GF-D8 (cell line): ENCODE data around the gene ARAF.
"Not testable (repeated sequence)": the region's sequence is repeated elsewhere in the genome, so short reads cannot be mapped to it uniquely, and the experiment has no call there.

Experiments used
- DNase-seq: peaks from one replicate; lab custom pipeline; 2025; lab: John Stamatoyannopoulos, UW

ARAF gene

DNA sequence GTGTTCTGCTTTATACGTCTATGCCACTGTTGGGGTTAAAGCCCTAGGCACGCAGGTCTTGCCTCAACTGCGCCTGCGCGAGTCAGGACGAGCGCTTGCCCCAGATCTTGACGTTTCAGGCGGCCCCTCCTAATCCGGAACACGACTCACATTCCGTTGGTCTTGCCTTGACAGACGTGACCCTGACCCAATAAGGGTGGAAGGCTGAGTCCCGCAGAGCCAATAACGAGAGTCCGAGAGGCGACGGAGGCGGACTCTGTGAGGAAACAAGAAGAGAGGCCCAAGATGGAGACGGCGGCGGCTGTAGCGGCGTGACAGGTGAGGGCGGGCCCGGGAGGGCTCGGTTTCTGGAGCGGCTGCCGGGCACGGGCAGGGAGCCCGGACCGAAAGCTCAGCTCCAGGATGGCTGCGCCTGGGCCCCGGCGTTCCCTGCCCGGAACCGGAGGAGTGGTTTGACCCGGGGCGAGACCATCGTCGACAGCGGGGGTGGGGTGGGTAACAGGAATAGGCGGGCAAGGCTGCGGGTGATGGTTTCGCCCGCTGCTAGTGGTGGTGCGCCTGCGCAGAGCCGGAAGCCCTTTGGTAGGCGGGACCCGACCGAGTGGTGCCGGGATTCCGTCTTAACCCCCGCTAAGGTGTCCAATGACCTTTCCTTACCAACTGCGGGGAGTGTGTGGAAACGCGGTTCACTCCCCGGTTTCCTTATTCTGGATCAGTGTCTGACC, at the start of gene ARAF:
ARAF (plus strand) TSS at position 272 of the 725 bp plus-strand sequence. CDS start 1,763 bp downstream, outside the sequence.
- peak; percentile 93 for DNase-seq

DNA sequence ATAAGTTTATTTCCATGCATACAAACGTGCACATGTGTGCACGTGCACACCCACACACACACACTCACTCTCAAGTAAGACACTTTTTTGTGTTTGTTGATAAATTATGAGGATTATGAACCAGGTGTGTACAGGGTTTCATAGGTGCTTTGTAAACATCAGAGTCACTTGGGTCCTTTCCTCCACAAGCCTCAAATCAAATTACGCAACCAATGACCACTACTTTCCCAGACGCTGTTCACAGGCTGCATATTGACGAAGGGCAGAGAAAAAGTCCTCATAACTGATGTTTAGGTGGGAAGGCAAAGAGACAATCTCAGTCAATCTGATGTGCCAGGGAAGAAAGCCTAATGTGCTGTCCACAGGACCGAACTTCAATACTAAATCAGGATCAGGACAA, 48.6 kb upstream of the ARAF start:
- DNase-seq, result not testable (repeated sequence)

DNA sequence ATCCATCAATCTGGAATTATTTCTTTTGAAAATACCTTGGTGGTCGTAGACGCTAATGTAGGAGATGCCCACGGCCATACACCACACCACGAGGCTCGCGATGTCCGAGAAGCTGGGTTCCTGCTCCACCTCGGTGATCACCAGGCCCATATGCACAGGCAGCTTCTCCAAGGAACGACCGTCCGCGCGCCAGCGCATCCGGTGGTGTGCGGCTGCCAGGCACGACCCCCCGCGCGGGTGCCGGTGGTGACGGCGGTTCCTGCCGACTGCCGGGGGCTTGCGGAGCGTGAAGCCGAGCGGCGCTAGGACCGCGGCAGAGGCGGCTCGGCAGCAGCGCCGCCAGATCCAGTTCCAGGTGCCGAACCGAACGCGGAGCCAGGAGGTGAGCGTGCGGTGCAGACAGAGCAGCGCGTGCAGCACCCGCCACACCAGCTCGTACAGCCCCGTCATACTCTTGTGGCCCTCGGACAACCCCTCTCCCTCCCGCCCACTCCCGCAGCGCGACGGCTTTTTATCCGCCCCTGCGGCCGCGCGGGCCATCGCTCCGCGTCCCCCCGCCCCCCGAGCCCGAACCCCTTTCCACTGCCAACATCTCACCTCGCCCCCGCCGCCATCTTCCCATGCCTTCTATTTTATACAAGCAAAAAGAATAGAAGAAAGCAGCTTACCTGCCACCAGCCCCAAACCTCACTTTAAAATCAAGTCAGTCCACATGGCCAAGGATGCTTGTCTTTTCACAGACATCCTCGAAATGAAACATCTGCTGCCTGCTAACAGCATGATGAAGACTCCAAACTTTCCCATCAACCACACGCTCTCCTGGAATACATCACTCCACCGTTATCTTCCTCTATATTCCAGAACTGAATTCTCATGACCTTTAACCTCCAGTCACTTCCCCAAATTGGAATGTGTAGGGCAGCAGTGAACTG, 47.7 kb upstream of the ARAF start:
- not testable (repeated sequence) for DNase-seq

DNA sequence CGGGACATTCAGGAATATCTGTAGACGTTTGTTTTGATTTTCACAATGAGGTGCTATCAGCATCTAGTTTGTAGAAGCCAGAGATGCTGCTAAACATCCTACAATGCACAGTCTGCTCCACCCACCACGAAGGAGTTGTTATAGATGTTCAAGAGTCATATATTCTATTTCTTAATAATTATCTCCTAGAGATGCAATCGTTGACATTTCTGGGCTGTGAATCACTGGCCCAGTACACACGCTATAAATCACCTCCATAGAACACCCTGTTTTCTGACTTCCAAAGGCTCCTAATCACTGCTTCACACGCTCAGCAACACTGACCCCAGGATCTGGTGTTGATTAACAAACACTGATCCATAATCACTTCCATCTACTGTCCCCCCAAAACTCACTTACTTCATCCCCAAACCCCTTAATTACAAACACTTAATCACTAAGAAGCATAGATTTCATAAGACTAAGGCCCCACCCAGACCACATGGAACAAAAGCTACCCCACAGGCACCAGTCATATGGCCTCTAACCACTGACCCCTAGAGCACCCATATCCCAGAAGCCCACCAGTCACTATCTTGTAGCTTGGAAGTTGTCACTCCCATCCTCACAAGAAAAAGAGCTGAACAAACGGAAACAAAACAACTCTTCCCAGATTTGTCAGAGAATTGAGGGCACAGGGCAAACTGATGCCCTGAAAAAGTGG, 46.3 kb upstream of the ARAF start:
- no peak for DNase-seq

DNA sequence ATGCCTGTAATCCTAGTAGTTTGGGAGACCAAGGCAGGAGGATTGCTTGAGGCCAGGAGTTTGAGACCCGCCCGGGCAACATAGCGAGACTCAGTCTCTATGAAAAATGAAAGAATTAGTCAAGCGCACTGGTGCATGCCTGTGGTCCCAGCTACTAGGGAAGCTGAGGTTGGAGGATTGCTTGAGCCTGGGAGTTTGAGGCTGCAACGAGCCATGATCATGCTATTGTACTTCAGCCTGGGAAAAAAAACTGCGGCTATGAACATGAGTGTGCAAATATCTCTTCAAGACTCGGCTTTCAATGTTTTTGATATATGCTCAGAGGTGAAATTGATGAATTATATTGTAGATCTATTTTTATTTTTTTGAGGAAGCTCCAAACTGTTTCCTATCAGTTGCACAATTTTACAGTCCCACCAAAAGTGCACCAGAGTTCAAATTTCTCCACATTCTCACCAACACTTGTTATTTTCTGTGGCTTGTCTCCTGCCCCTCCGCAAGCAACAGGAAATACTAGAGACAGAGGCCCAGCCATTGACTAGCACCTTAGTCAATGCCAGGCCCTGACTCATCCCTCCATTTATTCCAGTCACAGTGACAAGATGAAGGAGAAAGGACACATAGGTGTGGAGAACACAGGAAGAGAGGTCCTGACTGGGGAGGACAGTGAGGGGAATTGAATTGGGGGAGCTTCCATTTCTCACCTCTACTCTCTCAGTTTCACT, 44.9 kb upstream of the ARAF start:
- DNase-seq, result no peak

DNA sequence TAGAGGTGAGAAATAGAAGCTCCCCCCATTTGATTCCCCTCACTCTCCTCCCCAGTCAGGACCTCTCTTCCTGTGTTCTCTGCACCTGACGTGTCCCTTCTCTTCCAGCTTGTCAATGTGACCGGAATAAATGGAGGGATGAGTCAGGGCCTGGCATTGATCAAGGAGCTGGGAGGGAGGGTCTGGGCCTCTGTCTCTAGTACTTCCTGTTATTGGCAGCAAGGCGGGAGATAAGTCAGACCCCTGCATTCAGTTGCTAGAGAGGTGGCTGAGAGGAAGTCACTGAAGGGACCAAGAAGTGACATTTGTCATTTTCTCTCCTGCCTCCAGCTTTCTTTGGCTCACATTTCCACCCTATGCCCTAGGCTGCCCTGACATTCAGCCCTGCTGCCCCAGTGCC, 42.9 kb upstream of the ARAF start:
- no peak for DNase-seq

DNA sequence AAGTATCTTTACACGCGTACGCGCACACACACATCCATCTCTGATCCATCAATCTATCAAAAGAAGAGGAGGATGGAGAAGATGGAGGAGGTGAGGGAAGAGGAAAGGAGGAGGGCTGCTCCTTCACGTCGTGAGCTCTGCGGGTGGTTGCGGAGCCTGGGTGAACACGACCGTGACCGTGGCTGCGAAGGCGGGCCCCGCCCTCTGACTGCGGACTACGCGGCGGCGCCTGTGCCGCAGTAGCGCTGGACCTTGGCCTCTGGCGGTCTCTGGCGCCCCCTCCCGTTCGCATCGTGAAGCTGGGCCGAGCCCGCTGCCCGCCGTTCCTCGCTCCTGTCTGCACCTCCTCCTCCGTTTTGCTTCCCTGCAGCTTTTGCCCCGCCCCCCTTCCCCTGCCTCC, 37.7 kb upstream of the ARAF start:
- DNase-seq, result peak; percentile 0

DNA sequence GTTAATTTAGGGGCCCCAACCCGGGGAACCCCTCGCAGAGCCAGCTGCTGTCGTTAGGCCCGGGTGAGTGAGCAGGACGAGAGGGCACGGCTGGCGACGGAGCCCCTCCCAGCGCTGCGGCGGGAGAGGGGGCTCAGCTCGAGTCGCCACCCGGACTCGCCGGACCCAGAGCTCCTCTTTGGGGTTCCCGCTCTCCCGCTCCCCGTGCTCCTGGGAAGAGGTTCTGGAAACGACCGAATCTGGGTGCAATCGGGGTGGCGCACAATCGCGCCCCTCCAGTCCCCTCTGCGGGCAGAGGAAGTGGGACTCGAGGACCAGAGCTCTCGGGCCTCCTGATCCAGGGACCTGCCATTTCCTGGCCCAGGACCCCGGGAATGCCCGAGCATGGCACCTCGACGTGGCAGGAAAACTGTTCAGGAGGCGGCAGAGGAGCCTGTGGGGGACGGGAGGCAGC, 37.3 kb upstream of the ARAF start:
- DNase-seq, result no peak

DNA sequence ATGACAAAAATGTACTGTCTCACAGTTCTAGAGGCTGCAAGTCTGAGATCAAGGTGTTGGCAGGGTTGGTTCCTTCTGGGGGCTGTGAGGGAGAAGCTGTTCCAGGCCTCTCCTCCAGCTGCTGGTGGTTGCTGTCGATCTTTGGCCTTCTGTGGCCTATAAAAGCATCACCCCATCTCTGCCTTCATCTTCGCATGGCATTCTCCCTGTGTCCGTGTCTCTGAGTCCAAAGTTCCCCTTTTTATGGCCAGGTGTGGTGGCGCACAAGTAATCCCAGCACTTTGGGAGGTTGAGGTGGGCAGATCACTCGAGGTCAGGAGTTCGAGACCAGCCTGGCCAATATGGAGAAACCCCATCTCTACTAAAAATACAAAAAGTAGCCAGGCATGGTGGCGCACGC, 31.5 kb upstream of the ARAF start:
- no peak for DNase-seq

DNA sequence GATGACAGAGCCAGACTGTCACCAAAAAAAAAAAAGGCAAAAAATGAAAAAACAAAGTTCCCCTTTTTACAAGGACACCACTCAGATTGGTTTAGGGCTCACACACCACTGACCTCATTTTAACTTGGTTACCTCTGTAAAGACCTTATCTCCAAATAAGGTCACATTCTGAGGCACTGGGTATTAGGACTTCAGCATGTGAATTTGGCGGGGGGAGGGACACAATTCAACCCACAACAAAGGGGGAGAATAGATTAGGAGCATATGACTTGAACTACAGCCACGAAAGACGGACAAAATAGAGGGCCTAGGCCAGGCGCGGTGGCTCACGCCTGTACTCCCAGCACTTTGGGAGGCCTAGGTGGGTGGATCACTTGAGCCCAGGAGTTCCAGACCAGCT, 31.0 kb upstream of the ARAF start:
- DNase-seq, result no peak

DNA sequence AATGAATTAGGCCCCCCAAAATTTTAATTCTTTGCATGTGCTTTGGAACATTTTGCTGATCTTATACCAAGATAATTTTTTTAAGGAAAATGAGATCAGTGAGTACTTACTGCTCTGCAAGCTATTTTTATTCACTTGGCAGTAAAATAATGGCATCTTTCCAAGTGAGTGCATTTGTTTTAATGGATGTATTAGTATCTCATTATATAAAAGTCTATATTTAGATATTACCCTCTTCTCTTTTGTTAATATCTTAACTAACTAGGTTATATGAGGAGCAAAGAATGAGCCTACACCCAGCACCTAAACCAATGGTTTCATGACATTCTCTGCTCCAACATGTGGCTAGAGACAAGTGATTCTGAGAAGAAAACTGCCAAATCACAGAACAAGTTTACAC, 21.1 kb upstream of the ARAF start:
- DNase-seq, result no peak

DNA sequence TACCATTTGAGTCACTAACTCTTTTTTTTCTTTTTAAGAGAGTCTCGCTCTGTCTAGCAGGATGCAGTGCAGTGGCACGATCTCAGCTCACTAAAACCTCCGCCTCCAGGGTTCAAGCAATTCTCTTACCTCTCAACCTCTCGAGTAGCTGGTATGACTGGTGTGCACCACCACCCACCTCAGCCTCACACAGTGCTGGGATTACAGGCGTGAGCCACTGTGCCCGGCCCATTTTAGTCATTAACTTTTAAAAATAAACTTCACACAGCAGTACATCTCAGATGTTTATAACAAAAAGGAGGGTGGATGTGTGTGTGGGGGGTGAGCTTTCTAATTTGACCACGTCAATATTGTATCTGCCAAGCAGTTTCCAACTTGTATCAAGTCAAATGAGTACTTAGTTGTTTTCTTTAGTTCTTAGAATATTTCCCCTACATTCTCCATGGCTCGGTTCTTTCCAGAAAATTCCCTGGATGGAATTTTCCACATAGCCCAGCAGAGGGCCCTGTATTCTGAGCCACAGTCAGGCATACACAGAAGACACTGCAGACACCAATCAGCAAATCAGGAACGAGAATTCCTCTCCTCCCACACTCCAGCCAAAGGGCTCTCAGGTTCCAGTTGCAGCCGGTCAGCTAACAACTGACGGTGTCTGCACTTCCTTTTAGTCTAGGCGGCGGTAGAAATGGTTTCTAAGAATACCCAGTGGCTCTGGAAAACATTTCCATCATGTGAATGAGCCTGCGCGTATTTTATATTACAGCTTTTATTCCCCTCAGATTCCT, 20.1 kb upstream of the ARAF start:
- DNase-seq, result peak; percentile 73

DNA sequence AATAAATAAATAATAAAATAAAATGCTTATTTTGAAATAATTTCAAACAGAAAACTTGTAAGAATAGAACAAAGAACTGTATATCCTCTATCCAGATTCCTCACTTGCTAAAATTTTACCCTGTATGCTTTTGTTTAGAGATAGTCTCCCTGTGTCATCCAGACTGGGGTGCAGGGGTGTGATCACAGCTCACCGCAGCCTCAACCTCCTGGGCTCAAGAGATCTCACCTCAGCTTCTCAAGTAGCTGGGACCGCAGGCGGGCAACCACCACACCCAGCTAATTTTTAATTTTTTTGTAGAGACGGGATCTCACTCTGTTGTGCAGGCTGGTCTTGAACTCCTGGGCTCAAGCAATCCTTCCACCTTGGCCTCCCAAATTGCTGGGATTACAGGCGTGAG, 17.5 kb upstream of the ARAF start:
- no peak for DNase-seq

DNA sequence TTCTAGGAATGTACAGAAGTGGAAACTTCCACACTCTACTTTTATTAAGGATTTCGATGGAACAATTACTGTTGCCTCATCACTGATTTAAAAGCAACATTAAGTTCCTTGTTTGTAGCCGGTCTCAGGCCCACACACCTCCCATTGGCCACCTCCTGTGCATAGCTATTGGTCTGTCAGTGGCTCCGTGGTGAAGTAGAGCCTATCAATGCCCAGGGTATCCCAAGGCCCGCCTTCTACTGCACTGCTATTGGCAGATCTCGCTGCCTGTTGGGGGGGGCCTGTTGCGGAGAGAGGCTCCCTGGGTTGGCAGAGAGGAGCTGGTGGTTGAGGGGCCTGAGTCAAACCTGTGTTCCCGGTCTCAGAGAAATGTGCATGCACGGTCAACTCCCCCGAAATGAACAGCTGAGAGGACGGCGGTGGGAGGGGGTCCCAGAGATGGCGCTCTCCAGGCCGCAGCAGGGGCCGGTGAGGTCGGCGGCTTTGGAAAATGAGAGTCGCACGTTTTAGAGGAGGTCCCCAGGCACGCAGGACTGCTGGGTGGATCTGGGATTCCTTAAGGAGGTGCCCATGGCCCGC, 4.9 kb upstream of the ARAF start:
- peak; percentile 85 for DNase-seq

DNA sequence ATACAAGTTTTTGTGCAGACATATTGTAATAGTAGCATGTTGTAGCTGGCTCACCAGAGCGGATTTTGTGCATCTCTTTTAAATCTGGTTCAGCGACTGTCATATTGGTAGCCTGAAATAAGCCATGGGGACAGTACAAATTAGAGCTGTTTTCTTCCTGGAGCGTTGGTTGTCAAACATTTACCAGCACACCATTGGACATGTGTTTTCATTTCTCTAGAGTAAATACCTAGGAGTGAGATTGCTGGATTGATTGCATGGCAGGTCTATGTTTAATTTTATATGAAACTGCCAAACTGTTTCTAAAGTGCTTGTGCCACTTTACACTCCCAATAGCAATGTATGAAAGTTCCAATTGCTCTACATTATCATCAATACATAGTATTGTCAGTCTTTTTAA, 2.6 kb upstream of the ARAF start:
- DNase-seq, result no peak

DNA sequence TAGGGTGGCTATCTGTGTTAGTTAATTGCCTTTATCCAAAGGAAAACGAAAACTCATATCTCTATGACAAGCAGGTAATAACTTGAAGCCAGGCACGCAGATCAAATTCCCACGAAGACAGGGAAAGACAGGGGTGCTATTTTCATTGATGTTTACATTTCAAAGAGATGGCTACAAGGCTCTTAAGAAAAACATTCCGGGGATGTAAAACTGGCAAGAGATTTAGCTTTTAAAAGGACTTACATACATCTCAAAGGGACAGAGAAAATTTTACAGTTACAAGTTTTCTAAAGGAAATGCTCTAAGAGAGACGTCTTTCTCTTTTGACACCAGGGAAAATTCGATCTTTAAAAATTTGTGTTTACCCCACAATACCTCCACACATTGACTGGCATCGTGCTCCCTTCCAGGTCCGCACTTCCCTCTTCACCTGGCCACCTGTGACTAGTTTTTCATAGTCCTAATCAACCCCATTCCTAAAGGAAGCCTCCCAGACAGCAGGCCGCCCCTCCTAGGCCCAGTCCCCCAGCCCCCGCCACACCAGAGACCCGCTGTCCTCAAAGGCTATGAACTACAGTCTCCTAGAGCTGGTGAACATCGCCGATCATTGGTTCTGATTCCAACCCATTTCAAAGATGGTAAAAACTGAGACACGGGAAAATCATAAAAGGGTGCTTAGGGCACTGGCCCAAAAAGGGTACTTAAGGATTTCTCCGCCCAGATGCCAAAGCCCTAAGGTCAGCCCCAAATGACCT, 649 bp upstream of the ARAF start:
- DNase-seq, result no peak

DNA sequence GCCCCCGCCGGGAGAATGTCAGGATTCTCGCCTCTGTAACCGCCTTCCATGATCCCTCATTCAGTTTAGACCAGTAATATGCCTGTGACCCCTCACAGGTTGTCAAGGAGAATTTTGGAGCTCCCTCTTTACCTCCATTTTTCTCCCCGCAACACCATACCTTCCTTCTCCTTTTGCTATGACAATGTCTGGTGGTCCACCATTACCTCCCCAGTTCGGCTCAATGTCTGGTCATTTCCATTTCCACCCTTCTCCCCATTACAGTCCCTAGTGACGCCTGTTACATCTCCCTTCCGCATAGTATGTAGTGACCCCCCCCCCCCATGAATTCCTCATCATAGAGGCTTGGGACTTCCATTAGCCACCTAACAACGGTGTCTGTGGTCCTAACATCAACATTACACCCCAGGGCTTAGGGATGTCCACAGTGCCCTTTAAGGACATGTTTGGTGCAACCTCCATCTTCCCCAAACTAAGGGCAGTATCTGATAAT, 700 bp downstream of the ARAF start:
- no peak for DNase-seq

DNA sequence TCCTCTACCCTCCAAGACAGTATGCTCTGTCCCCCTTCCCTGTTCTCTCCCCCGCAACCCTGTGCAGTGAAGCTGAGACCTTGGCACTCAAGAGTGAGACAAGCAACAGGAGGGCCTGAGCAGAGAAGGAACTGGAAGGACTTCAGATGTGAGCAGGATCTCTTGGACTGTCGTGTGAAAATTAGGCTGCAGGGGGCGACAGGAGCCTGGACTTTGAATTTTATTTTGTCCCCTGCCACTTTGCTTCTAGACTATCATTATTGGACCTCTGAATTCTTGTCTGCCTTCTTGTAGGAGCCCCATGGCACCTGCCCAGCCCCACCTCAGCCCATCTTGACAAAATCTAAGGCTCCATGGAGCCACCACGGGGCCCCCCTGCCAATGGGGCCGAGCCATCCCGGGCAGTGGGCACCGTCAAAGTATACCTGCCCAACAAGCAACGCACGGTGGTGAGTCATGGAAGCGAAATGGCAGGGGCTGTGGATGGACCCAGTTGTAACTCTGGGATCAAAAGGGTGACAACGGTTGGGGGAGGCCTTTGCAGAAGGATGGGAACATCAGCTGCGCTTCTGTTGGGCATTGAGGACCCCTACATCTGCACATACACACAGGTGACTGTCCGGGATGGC, 1.7 kb downstream of the ARAF start:
- DNase-seq, result no peak

DNA sequence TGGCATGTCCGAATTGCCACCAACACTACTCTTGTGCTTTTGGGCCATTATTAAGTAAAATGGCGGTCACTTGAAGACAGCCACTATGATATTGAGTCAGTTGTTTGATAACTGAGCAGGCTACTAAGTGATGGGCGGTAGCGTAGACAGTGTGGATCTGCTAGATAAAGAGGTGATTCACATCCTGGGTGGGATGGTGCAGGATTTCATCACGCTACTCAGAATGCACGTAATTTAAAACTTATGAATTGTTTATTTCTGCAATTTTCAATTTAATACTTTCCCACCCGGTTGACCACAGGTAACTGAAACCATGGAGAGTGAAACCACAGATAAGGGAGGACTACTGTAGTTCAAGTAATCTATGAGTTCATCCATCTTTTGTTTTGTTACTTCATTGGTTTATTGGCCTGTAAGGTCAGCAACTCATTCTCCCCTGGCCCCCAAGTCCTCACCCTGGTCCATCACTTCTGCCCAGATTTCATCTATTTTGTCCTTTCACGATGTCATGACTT, 2.9 kb downstream of the ARAF start:
- no peak for DNase-seq
